Measurements from ENCODE around the gene KCTD10.

GRCh38 chr12:109483346-109483745, 6.2 kb upstream of the KCTD10 start:
- TF ChIP-seq CTCF (IDR thresholded peaks at IDR 0.05; ENCODE audit: low read depth, low read length) (no peak), EZH2phosphoT487 (IDR thresholded peaks at IDR 0.05; ENCODE audit: low read depth) (no peak)

Data from OCI-LY3 (cell line).